ENCODE measurements around the gene SPATA9.
"Not testable (repeated sequence)": the region's sequence is repeated elsewhere in the genome, so short reads cannot be mapped to it uniquely, and the experiment has no call there.

SPATA9 gene

GRCh38 chr5:95709967-95710650, 27.3 kb upstream of the SPATA9 start:
- no peak overlapping the region for H3K27ac Mint-ChIP-seq
- no peaks in the 10 kb centered on the region for H3K36me3 Mint-ChIP-seq
- no peaks in the 10 kb centered on the region for H3K9me3 Mint-ChIP-seq
- H3K4me3 Mint-ChIP-seq, result no peak overlapping the region
- H3K4me1 Mint-ChIP-seq, result no peaks in the 10 kb centered on the region
- DNase-seq (no peak), ATAC-seq (replicated peaks) (no peak)
- no peaks in the 10 kb centered on the region for H3K27me3 Mint-ChIP-seq

GRCh38 chr5:95708876-95709275, 26.1 kb upstream of the SPATA9 start:
- Mint-ChIP-seq H3K4me1 (no peaks in the 10 kb centered on the region), H3K4me3 (no peak overlapping the region), H3K27me3 (no peaks in the 10 kb centered on the region), H3K9me3 (no peaks in the 10 kb centered on the region), H3K36me3 (no peaks in the 10 kb centered on the region), H3K27ac (no peak overlapping the region)
- no peak for ATAC-seq (replicated peaks)
- no peak for DNase-seq

- DNase-seq; ATAC-seq (replicated peaks); H3K36me3 Mint-ChIP-seq; H3K9me3 Mint-ChIP-seq; H3K27me3 Mint-ChIP-seq; H3K4me1 Mint-ChIP-seq; H3K4me3 Mint-ChIP-seq: not testable (repeated sequence)
- peak overlapping the region; percentile 20 for H3K27ac Mint-ChIP-seq
These were observed 24.9 kb upstream of the SPATA9 start for GRCh38 chr5:95707534-95708188.

- Mint-ChIP-seq H3K36me3 (no peaks in the 10 kb centered on the region), H3K4me1 (no peaks in the 10 kb centered on the region), H3K4me3 (no peak overlapping the region), H3K27me3 (no peaks in the 10 kb centered on the region), H3K9me3 (no peaks in the 10 kb centered on the region), H3K27ac (no peak overlapping the region)
- ATAC-seq (replicated peaks) (no peak), DNase-seq (no peak)
These were observed 24.3 kb upstream of the SPATA9 start for GRCh38 chr5:95707055-95707454.

GRCh38 chr5:95706196-95706595, 23.4 kb upstream of the SPATA9 start:
- DNase-seq; ATAC-seq (replicated peaks); H3K4me1 Mint-ChIP-seq; H3K27ac Mint-ChIP-seq; H3K36me3 Mint-ChIP-seq; H3K9me3 Mint-ChIP-seq; H3K27me3 Mint-ChIP-seq; H3K4me3 Mint-ChIP-seq: not testable (repeated sequence)

- Mint-ChIP-seq H3K9me3 (no peaks in the 10 kb centered on the region), H3K36me3 (no peaks in the 10 kb centered on the region), H3K4me3 (no peak overlapping the region), H3K27me3 (no peaks in the 10 kb centered on the region), H3K27ac (no peak overlapping the region), H3K4me1 (no peaks in the 10 kb centered on the region)
- no peak for ATAC-seq (replicated peaks)
- DNase-seq, result no peak
These were observed 21.4 kb upstream of the SPATA9 start for GRCh38 chr5:95704150-95704549.

- H3K36me3 Mint-ChIP-seq, result no peaks in the 10 kb centered on the region
- H3K27ac Mint-ChIP-seq, result no peak overlapping the region
- H3K27me3 Mint-ChIP-seq, result peaks cover 0 to 5% of the 10 kb centered on the region in 2 donors
- no peak overlapping the region for H3K4me3 Mint-ChIP-seq
- ATAC-seq (replicated peaks) (no peak), DNase-seq (no peak)
- H3K4me1 Mint-ChIP-seq, result no peaks in the 10 kb centered on the region
- no peaks in the 10 kb centered on the region for H3K9me3 Mint-ChIP-seq
These were observed 18.3 kb upstream of the SPATA9 start for GRCh38 chr5:95701074-95701473.

GRCh38 chr5:95699337-95699736, 16.5 kb upstream of the SPATA9 start:
- H3K4me1 Mint-ChIP-seq, result no peaks in the 10 kb centered on the region
- no peak overlapping the region for H3K27ac Mint-ChIP-seq
- DNase-seq, result no peak
- no peaks in the 10 kb centered on the region for H3K36me3 Mint-ChIP-seq
- H3K4me3 Mint-ChIP-seq, result no peak overlapping the region
- ATAC-seq (replicated peaks), result no peak
- H3K27me3 Mint-ChIP-seq, result peaks cover 0 to 5% of the 10 kb centered on the region in 2 donors
- no peaks in the 10 kb centered on the region for H3K9me3 Mint-ChIP-seq

- Mint-ChIP-seq H3K27ac (no peak overlapping the region), H3K36me3 (no peaks in the 10 kb centered on the region)
These were observed 15.2 kb upstream of the SPATA9 start for GRCh38 chr5:95697781-95698681.

GRCh38 chr5:95690333-95690732, 7.5 kb upstream of the SPATA9 start:
- no peaks in the 10 kb centered on the region for H3K36me3 Mint-ChIP-seq
- H3K4me3 Mint-ChIP-seq, result no peak overlapping the region
- H3K4me1 Mint-ChIP-seq, result no peaks in the 10 kb centered on the region
- ATAC-seq (replicated peaks), result no peak
- no peak overlapping the region for H3K27ac Mint-ChIP-seq
- no peak for DNase-seq
- H3K27me3 Mint-ChIP-seq, result no peaks in the 10 kb centered on the region
- peaks cover 0 to 1% of the 10 kb centered on the region in 2 donors for H3K9me3 Mint-ChIP-seq

More at GRCh38 chr5:95697781-95698681, 15.2 kb upstream of the SPATA9 start:
- H3K4me1 Mint-ChIP-seq, result no peaks in the 10 kb centered on the region
- H3K9me3 Mint-ChIP-seq, result no peaks in the 10 kb centered on the region
- ATAC-seq (replicated peaks) (no peak), DNase-seq (no peak)
- H3K4me3 Mint-ChIP-seq, result no peak overlapping the region
- peaks cover 0 to 5% of the 10 kb centered on the region in 2 donors for H3K27me3 Mint-ChIP-seq

- H3K27ac Mint-ChIP-seq, result no peak overlapping the region
- no peak for ATAC-seq (replicated peaks)
- H3K4me3 Mint-ChIP-seq, result no peak overlapping the region
- no peaks in the 10 kb centered on the region for H3K4me1 Mint-ChIP-seq
- H3K36me3 Mint-ChIP-seq, result no peaks in the 10 kb centered on the region
- no peaks in the 10 kb centered on the region for H3K27me3 Mint-ChIP-seq
- peaks cover 0 to 1% of the 10 kb centered on the region in 2 donors for H3K9me3 Mint-ChIP-seq
- DNase-seq, result no peak
These were observed 6.9 kb upstream of the SPATA9 start for GRCh38 chr5:95689680-95690079.

- Mint-ChIP-seq H3K4me1 (no peaks in the 10 kb centered on the region), H3K4me3 (no peak overlapping the region), H3K27me3 (peaks cover 5 to 8% of the 10 kb centered on the region in 2 donors), H3K9me3 (peaks cover 0 to 3% of the 10 kb centered on the region in 2 donors), H3K36me3 (no peaks in the 10 kb centered on the region), H3K27ac (no peak overlapping the region)
- DNase-seq (no peak), ATAC-seq (replicated peaks) (no peak)
These were observed 3.9 kb upstream of the SPATA9 start for GRCh38 chr5:95686651-95687050.

GRCh38 chr5:95684361-95684760, 1.6 kb upstream of the SPATA9 start:
- no peak for ATAC-seq (replicated peaks)
- peaks cover 10 to 12% of the 10 kb centered on the region in 2 donors for H3K27me3 Mint-ChIP-seq
- no peak overlapping the region for H3K4me3 Mint-ChIP-seq
- peaks cover 0 to 3% of the 10 kb centered on the region in 2 donors for H3K9me3 Mint-ChIP-seq
- DNase-seq, result no peak
- H3K36me3 Mint-ChIP-seq, result no peaks in the 10 kb centered on the region
- H3K4me1 Mint-ChIP-seq, result no peaks in the 10 kb centered on the region
- no peak overlapping the region for H3K27ac Mint-ChIP-seq

- Mint-ChIP-seq H3K4me3 (no peak overlapping the region), H3K9me3 (no peaks in the 10 kb centered on the region), H3K4me1 (no peaks in the 10 kb centered on the region), H3K27ac (no peak overlapping the region), H3K36me3 (no peaks in the 10 kb centered on the region), H3K27me3 (no peaks in the 10 kb centered on the region)
- DNase-seq, result no peak
- ATAC-seq (replicated peaks), result no peak
These were observed 9.7 kb downstream of the SPATA9 start for GRCh38 chr5:95673081-95673480.
